Head of caudate nucleus (tissue), 42 donors: ENCODE data around the gene ECT2.
A peak's percentile ranks its signal among the peaks of the same experiment; 100 is the strongest.
"Not testable (repeated sequence)": the region's sequence is repeated elsewhere in the genome, so short reads cannot be mapped to it uniquely, and the experiment has no call there.

ENCODE experiments used
- DNase-seq, 42 donors: peaks; one replicate each; pipeline versions ENCODE4 v3.0.0 to v3.0.0-alpha.2; 2020 to 2021; ENCODE audit warnings: mixed read lengths in 7 of 42
- intact Hi-C: fragments of 100-400 bp; cut with DNase I; formaldehyde crosslinking; loops from one replicate; pipeline ENCODE4 v1.15.0; 2022

The ECT2 gene

GRCh38 chr3:172722536-172723040 is 27.9 kb upstream of the ECT2 start:
- intact Hi-C loops, DNase-seq: not testable (repeated sequence)

GRCh38 chr3:172726380-172726779 is 24.1 kb upstream of the ECT2 start:
- intact Hi-C loops: no loop called here
- no peak for DNase-seq

GRCh38 chr3:172735014-172735413 is 15.5 kb upstream of the ECT2 start:
- DNase-seq: no peak
- intact Hi-C loops: no loop called here

GRCh38 chr3:172739462-172739861 is 11.1 kb upstream of the ECT2 start:
- no peak for DNase-seq

GRCh38 chr3:172746475-172746874 is 4.1 kb upstream of the ECT2 start:
- DNase-seq: no peak
- intact Hi-C loops: no loop called here

More at GRCh38 chr3:172739462-172739861, 11.1 kb upstream of the ECT2 start:
- intact Hi-C loops: no loop called here

- peak in 2 of 42 donors; percentile 2 to 3 for DNase-seq
These were observed 1.1 kb upstream of the ECT2 start for GRCh38 chr3:172749230-172749965.

GRCh38 chr3:172750069-172750367 is 508 bp upstream of the ECT2 start:
- intact Hi-C loops: no loop called here
- DNase-seq: peak in 18 of 42 donors; percentile 3 to 49 (median 14)

More at GRCh38 chr3:172749230-172749965, 1.1 kb upstream of the ECT2 start:
- intact Hi-C loops: no loop called here

- intact Hi-C loops: no loop called here
- DNase-seq: peak in 3 of 42 donors; percentile 6 to 18 (median 9)
These were observed 714 bp downstream of the ECT2 start for GRCh38 chr3:172751175-172751704.

GRCh38 chr3:172752651-172753050 is 2.1 kb downstream of the ECT2 start:
- intact Hi-C loops: no loop called here

GRCh38 chr3:172753125-172753524 is 2.6 kb downstream of the ECT2 start:
- intact Hi-C loops: no loop called here
- no peak for DNase-seq

More at GRCh38 chr3:172752651-172753050, 2.1 kb downstream of the ECT2 start:
- no peak for DNase-seq

- DNase-seq, intact Hi-C loops: not testable (repeated sequence)
These were observed 9.9 kb downstream of the ECT2 start for GRCh38 chr3:172760416-172760815.

- intact Hi-C loops: no loop called here
These were observed 15.7 kb downstream of the ECT2 start for GRCh38 chr3:172766241-172766640.

GRCh38 chr3:172766718-172767405 is 16.3 kb downstream of the ECT2 start:
- no peak for DNase-seq
- intact Hi-C loops: no loop called here

More at GRCh38 chr3:172766241-172766640, 15.7 kb downstream of the ECT2 start:
- DNase-seq: no peak

GRCh38 chr3:172770382-172770781 is 19.9 kb downstream of the ECT2 start:
- intact Hi-C loops: no loop called here
- no peak for DNase-seq

GRCh38 chr3:172771672-172772071 is 21.1 kb downstream of the ECT2 start:
- intact Hi-C loops: no loop called here
- no peak for DNase-seq

GRCh38 chr3:172776049-172776717 is 25.7 kb downstream of the ECT2 start:
- no peak for DNase-seq
- intact Hi-C loops: no loop called here

GRCh38 chr3:172777901-172778300 is 27.4 kb downstream of the ECT2 start:
- intact Hi-C loops: no loop called here
- DNase-seq: no peak

- intact Hi-C loops: no loop called here
- no peak for DNase-seq
These were observed 31.7 kb downstream of the ECT2 start for GRCh38 chr3:172782235-172782634.

- intact Hi-C loops: no loop called here
- no peak for DNase-seq
These were observed 35.5 kb downstream of the ECT2 start for GRCh38 chr3:172786036-172786435.

- DNase-seq: no peak
- intact Hi-C loops: no loop called here
These were observed 36.5 kb downstream of the ECT2 start for GRCh38 chr3:172787019-172787418.
